C1 segment of cervical spinal cord (tissue), 14 donors: ENCODE results near the gene UPF1.

Experiments used
- DNase-seq, 14 donors: peaks; one replicate each; lab custom pipeline; 2025; lab: John Stamatoyannopoulos, UW

UPF1 gene

GRCh38 chr19:18871543-18871942 lies 39.8 kb downstream of the UPF1 start:
- DNase-seq = no peak

- no peak for DNase-seq
Measured at GRCh38 chr19:18875726-18876125, 44.0 kb downstream of the UPF1 start.

- no peak for DNase-seq
Measured at GRCh38 chr19:18876865-18877264, 45.1 kb downstream of the UPF1 start.

GRCh38 chr19:18878058-18878797 lies 46.5 kb downstream of the UPF1 start:
- no peak for DNase-seq

- no peak for DNase-seq
Measured at GRCh38 chr19:18878858-18879578, 47.3 kb downstream of the UPF1 start.

GRCh38 chr19:18879579-18880373 lies 48.0 kb downstream of the UPF1 start:
- DNase-seq = peak in 1 of 14 donors; percentile 44

- no peak for DNase-seq
Measured at GRCh38 chr19:18881491-18881890, 49.7 kb downstream of the UPF1 start.

- DNase-seq = no peak
Measured at GRCh38 chr19:18883526-18884304, 52.0 kb downstream of the UPF1 start.

GRCh38 chr19:18886972-18887371 lies 55.2 kb downstream of the UPF1 start:
- DNase-seq = no peak

- DNase-seq = no peak
Measured at GRCh38 chr19:18889949-18890745, 58.4 kb downstream of the UPF1 start.

GRCh38 chr19:18893587-18894253 lies 62.0 kb downstream of the UPF1 start:
- DNase-seq = peak in 1 of 14 donors; percentile 62

- DNase-seq = peak in 13 of 14 donors; percentile 70 to 99 (median 93)
Measured at GRCh38 chr19:18894254-18895037, 62.7 kb downstream of the UPF1 start.

- peak in 10 of 14 donors; percentile 41 to 95 (median 80) for DNase-seq
Measured at GRCh38 chr19:18895038-18895823, 63.5 kb downstream of the UPF1 start.

- DNase-seq = peak in 7 of 14 donors; percentile 15 to 69 (median 51)
Measured at GRCh38 chr19:18895824-18896341, 64.1 kb downstream of the UPF1 start, which contains the start of gene CERS1. CERS1 (minus strand) TSS chr19:18896158; CDS start chr19:18896072, 86 bp downstream.

GRCh38 chr19:18896421-18896841 lies 64.7 kb downstream of the UPF1 start:
- peak in 8 of 14 donors; percentile 17 to 69 (median 50) for DNase-seq

GRCh38 chr19:18897094-18898029 lies 65.6 kb downstream of the UPF1 start:
- DNase-seq = no peak
